AG04450 (cell line): ENCODE results near the gene RASL10A. TPM values are rescaled to one million over a fixed set of nuclear protein-coding genes. Genes with fewer than 3 reads are reported as not detected.

ENCODE experiments used
- CTCF ChIA-PET: fragments of 300-600, 350-600 bp; formaldehyde crosslinking; extraction: SDS; loops from one replicate; lab custom pipeline; 2022; ENCODE audit warnings: antibody characterized with exemption, inconsistent platforms; lab: Charles Lee
- POLR2A ChIA-PET: fragments of 350-600 bp; formaldehyde crosslinking; extraction: SDS; loops from one replicate; lab custom pipeline; 2021; ENCODE audit warnings: antibody characterized with exemption, inconsistent platforms; lab: Yijun Ruan, JAX
- DNase-seq: peaks from one replicate; pipeline ENCODE4 v3.0.0-alpha.2; 2011; ENCODE audit warnings: low read depth, low spot score
- H3K27ac ChIP-seq: one replicate; pipeline ENCODE4 v1.5.1; 2012; ENCODE audit warnings: low read depth, low read length, control low read depth
- H3K27me3 ChIP-seq: one replicate; pipeline ENCODE4 v1.6.0; 2012; ENCODE audit warnings: low read length; ENCODE audit not compliant: control insufficient read depth, insufficient read depth
- H3K4me3 ChIP-seq: 2 replicates; pipeline ENCODE4 v1.5.1; 2011; ENCODE audit warnings: mild to moderate bottlenecking, low read depth, low read length, control low read depth
- H3K9me3 ChIP-seq: 2 replicates; pipeline ENCODE4 v1.5.1; 2012; ENCODE audit warnings: low read length; ENCODE audit not compliant: control insufficient read depth, insufficient read depth
- CTCF ChIP-seq: IDR thresholded peaks from 2 replicates; pipeline ENCODE4 v1.5.1; 2011; ENCODE audit warnings: low read depth, low read length, control low read depth, inconsistent platforms
- polyA plus RNA-seq: library from polyadenylated mRNA; depleted of rRNA; stranded (reverse); fragments of >200 nt; gene quantifications from 2 replicates; pipeline ENCODE4 v1.2.3, GENCODE V29; 2011

The RASL10A gene
- polyA plus RNA-seq, 1 experiment, result not detected

- no peaks in the 10 kb centered on the region; the same call in 1 of the 2 replicates for H3K9me3 ChIP-seq
- DNase-seq, result no peak
- H3K4me3 ChIP-seq, result no peak overlapping the region
- no peaks in the 10 kb centered on the region for H3K27me3 ChIP-seq
- ChIA-PET POLR2A (interaction anchor here (1.2 kb wide), 1 partner anchor 27 kb away, joined by 3 read pairs; no protein-coding TSS in a partner anchor), CTCF (no interaction called here)
- no peak for TF ChIP-seq CTCF
- H3K27ac ChIP-seq, result no peak overlapping the region
Measured at GRCh38 chr22:29272624-29273023, 42.9 kb downstream of the RASL10A start.

GRCh38 chr22:29270475-29271271 is 44.8 kb downstream of the RASL10A start:
- H3K9me3 ChIP-seq, result no peaks in the 10 kb centered on the region; the same call in 1 of the 2 replicates
- TF ChIP-seq CTCF, result no peak
- no peak for DNase-seq
- no peaks in the 10 kb centered on the region for H3K27me3 ChIP-seq
- CTCF ChIA-PET, result interaction anchor here (0.6 to 1.2 kb wide), 2 partner anchors 36 to 88 kb away, joined by 3 read pairs; partner anchors contain the start of gene GAS2L1
- POLR2A ChIA-PET, result interaction anchor here (0.6 kb wide), 1 partner anchor 107 kb away, joined by 4 read pairs; no protein-coding TSS in a partner anchor
- no peak overlapping the region for H3K27ac ChIP-seq
- peak overlapping the region; percentile 84 for H3K4me3 ChIP-seq

GRCh38 chr22:29269731-29270474 is 45.6 kb downstream of the RASL10A start:
- no peak for DNase-seq
- H3K9me3 ChIP-seq, result no peaks in the 10 kb centered on the region; the same call in 1 of the 2 replicates
- ChIA-PET POLR2A (no interaction called here), CTCF (no interaction called here)
- peak overlapping the region; percentile 84 for H3K4me3 ChIP-seq
- TF ChIP-seq CTCF, result no peak
- no peaks in the 10 kb centered on the region for H3K27me3 ChIP-seq
- no peak overlapping the region for H3K27ac ChIP-seq

GRCh38 chr22:29269230-29269604 is 46.3 kb downstream of the RASL10A start:
- H3K4me3 ChIP-seq, result peak overlapping the region; percentile 84
- ChIA-PET POLR2A (interaction anchor here (1.2 kb wide), 1 partner anchor 42 kb away, joined by 4 read pairs; no protein-coding TSS in a partner anchor), CTCF (no interaction called here)
- H3K27me3 ChIP-seq, result no peaks in the 10 kb centered on the region
- no peak for TF ChIP-seq CTCF
- H3K9me3 ChIP-seq, result no peaks in the 10 kb centered on the region; the same call in 1 of the 2 replicates
- DNase-seq, result no peak
- peak overlapping the region; percentile 100 for H3K27ac ChIP-seq
